Measurements from ENCODE around the gene TMEM41B. TPM values are rescaled to one million over a fixed set of nuclear protein-coding genes. Genes with fewer than 3 reads are reported as not detected.

Gene TMEM41B
- total RNA-seq, 1 donor: 37.8 TPM

DNA sequence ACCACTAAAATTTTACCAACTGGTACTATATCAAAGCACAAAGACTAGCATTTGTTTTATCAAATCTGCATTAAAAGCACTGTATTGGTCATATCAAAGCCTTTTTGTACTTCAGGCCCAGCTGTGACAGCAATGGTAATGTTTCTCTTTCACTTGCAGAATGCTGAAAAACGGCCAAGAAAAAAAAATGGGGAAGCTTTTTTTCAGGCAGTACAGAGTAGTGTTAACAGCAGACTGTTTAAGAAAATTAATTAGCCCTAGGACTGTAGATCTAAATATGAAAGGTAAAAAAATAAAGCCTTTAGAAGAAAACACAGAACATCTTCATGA lies 82.6 kb downstream of the TMEM41B start:
- peak; percentile 80 for DNase-seq (ENCODE audit: low read depth)
- no peak overlapping the region for H3K4me3 ChIP-seq (ENCODE audit: low read depth, low read length)

More for the DNA sequence above, 82.6 kb downstream of the TMEM41B start:
- TF ChIP-seq CTCF (IDR thresholded peaks at IDR 0.05; ENCODE audit: insufficient read depth, low read length): no peak

Small RNA genes lying within 50 kb of the gene (small RNA-seq; reads per million reads assigned to genes)
- gene RF00017: not detected

Other genes with a start within 250 kb of the TMEM41B start
- gene SCUBE2, start 223.0 kb downstream of the TMEM41B start, total RNA-seq (ENCODE audit: low replicate concordance): 0.54 and 1.1 TPM in 2 replicates
- gene DENND5A, start 49.2 kb downstream of the TMEM41B start, total RNA-seq (ENCODE audit: low replicate concordance): 75.8 and 105 TPM in 2 replicates
- gene IPO7, start 70.1 kb upstream of the TMEM41B start, total RNA-seq (ENCODE audit: low replicate concordance): 115 and 181 TPM in 2 replicates
- 15.1 and 24.9 TPM in 2 replicates for gene ZNF143, start 146.4 kb upstream of the TMEM41B start, total RNA-seq (ENCODE audit: low replicate concordance)

Data from fibroblast of the aortic adventitia (primary cell).